ENCODE data around the gene ARID5B.

The ARID5B gene

DNA sequence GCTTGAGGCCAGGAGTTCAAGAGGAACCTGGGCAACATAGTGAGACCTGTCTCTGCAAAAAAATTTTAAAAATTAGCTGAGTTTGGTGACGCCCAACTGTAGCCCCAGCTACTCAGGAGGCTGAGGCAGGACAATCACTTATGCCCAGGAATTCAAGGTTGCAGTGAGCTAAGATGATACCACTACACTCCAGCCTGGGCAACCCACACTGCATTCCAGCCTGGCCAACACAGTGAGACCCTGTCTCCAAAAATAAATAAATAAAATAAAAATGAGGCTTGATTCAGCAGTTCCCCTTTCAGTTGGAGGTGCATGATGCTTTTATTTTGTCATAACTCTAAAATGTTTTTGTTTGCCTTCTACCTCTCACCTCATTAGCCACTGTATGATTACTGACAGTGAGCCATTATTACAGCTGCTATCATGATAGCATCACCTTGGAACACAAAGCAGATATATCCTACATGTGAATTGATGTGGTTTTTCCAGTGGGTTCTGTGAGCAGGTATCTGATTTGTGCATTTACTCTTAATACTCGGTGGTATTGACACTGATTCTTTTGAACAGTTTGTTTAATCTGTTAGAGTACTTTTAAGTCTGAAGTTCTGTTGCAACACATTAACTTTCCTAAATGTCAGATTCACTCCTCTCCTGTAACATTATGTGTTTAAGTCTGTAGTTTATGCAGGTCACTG is 49.1 kb downstream of the ARID5B start:
- no peak for DNase-seq (ENCODE audit: low read depth)
- no peak overlapping the region for H3K4me3 ChIP-seq (replicated peaks; ENCODE audit: low read depth, low read length)
- TF ChIP-seq, protein P1, sequence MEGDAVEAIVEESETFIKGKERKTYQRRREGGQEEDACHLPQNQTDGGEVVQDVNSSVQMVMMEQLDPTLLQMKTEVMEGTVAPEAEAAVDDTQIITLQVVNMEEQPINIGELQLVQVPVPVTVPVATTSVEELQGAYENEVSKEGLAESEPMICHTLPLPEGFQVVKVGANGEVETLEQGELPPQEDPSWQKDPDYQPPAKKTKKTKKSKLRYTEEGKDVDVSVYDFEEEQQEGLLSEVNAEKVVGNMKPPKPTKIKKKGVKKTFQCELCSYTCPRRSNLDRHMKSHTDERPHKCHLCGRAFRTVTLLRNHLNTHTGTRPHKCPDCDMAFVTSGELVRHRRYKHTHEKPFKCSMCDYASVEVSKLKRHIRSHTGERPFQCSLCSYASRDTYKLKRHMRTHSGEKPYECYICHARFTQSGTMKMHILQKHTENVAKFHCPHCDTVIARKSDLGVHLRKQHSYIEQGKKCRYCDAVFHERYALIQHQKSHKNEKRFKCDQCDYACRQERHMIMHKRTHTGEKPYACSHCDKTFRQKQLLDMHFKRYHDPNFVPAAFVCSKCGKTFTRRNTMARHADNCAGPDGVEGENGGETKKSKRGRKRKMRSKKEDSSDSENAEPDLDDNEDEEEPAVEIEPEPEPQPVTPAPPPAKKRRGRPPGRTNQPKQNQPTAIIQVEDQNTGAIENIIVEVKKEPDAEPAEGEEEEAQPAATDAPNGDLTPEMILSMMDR (IDR thresholded peaks at IDR 0.05; ENCODE audit: low read length, missing control alignments), result no peak

DNA sequence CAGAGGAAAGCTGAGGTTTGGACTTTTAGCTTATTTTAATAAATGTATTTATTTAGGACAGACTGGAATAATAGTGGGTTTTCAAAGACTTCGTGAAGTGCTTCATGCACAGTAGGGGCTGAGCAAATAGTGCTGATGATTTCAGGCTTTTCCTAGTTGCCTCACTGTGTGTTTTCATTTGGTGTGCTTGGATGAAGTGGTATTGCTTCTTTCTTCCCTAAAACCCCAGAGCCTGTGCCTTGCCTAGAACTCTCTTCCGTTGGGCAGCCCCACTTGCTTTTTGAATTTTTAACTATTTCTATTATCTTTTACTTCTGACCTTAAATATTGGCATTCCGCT is 49.6 kb downstream of the ARID5B start:
- H3K4me3 ChIP-seq (replicated peaks; ENCODE audit: low read depth, low read length), result no peak overlapping the region
- DNase-seq (ENCODE audit: low read depth), result no peak
- TF ChIP-seq, protein P1 (IDR thresholded peaks at IDR 0.05; ENCODE audit: low read length, missing control alignments), result no peak

DNA sequence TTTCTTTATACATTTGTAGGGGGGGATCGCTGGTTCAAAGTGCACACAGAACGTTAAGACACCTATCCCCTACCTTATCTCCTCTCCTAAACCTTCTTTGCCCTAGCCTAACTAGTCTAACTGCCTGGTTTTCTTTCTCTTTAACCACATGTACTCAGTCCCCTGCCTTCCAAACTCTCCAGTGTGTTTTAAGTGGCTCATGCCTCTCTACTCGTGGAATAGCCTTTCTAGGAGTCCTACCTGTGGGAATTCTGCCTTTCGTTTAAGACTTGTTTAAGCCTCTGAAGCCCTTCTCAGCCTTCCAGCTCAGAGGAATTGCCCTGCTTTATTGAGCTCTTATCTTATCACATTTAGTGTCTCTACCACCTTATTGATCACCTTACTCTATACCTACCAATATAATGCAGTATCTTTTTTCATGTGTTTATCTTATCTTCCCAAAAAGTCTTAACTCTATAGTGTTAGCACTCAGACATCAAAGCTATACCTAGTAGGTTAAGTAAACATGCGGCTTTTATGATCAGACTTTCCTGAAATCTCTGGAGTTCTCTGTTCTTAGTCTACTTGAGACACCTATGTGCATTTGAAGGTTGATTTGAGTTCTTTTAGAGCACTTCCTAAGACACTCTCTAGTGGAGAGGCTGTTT is 50.7 kb downstream of the ARID5B start:
- TF ChIP-seq, protein P1 (IDR thresholded peaks at IDR 0.05; ENCODE audit: low read length, missing control alignments), result no peak
- DNase-seq (ENCODE audit: low read depth), result no peak
- H3K4me3 ChIP-seq (replicated peaks; ENCODE audit: low read depth, low read length), result no peak overlapping the region

DNA sequence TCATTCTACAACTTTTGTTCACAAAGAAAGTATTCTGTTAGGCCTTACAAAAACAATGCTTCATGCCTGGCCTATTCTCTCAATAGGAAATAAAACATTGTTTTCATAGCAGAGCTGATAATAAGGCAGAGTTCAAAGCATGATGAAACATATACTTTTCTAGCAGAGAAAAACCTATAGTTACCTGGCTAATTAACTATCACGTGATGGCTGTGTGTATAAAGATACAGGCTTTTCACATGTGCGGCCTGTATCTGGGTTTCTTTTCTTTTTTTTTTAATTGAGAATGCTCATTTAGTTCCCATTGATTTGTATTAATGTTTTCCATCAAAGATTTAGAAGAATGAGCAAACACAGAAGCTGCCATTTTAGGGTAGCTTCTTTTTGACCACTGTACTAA is 51.7 kb downstream of the ARID5B start:
- no peak for DNase-seq (ENCODE audit: low read depth)
- H3K4me3 ChIP-seq (replicated peaks; ENCODE audit: low read depth, low read length), result no peak overlapping the region
- TF ChIP-seq, protein P1 (IDR thresholded peaks at IDR 0.05; ENCODE audit: low read length, missing control alignments), result no peak

DNA sequence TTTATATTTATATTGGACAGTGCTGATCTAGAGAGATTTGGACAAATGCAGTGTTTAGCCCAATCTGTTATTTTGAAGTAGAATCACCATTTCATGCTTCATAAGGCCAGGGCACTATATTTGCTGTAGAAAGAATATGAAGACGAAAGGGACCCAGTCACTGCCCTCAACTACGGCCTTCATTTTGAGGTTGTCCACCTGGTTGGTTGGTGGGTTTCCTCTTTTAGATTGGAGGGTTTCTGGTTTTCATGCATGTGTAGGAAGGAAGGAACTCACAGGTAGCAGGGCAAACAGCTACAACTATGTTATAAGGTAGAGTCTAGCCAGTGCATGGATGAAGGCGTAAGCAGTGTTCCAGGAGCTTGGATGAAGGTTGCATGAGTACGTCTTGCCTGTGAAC is 56.3 kb downstream of the ARID5B start:
- no peak overlapping the region for H3K4me3 ChIP-seq (replicated peaks; ENCODE audit: low read depth, low read length)
- no peak for DNase-seq (ENCODE audit: low read depth)
- TF ChIP-seq, protein P1 (IDR thresholded peaks at IDR 0.05; ENCODE audit: low read length, missing control alignments), result no peak

DNA sequence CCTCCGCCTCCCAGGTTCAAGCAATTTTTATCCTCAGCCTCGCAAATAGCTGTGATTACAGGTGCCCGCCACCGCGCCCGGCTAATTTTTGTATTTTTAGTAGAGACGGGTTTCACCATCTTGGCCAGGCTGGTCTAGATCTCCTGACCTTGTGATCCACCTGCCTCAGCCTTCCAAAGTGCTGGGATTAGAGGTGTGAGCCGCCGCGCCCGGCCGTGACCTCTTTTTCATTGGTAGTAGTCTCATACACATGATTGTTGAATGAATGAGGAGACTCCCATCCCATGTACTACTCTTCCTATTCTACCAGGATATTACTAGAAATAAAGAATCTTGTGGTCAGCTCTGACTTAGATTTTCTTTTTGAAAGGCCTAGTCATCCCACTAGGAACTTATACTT is 56.8 kb downstream of the ARID5B start:
- TF ChIP-seq, protein P1 (IDR thresholded peaks at IDR 0.05; ENCODE audit: low read length, missing control alignments), result no peak
- DNase-seq (ENCODE audit: low read depth), result no peak
- H3K4me3 ChIP-seq (replicated peaks; ENCODE audit: low read depth, low read length), result no peak overlapping the region

DNA sequence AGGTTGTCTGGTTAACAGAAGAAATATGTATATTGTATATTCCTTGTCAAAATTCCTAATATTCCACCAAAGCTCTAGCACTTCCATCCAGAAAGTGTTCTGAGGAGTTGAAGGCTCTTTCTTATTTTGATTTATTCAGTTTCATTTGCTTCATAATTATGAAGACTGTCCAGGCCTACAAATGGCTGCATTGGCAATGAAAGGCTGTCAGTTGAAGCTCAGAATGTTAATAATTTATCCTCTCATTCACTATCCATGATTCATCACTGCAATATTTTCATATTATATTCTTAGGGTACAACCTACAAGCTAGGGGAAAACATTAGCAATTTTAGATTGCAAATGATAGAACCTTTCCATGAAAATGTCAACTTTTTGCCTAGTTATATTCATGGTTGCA is 57.3 kb downstream of the ARID5B start:
- TF ChIP-seq, protein P1 (IDR thresholded peaks at IDR 0.05; ENCODE audit: low read length, missing control alignments), result no peak
- no peak overlapping the region for H3K4me3 ChIP-seq (replicated peaks; ENCODE audit: low read depth, low read length)
- no peak for DNase-seq (ENCODE audit: low read depth)
